Spleen (tissue), 11 donors: ENCODE data around the gene RASA3. TPM values are rescaled to one million over a fixed set of nuclear protein-coding genes. Genes with fewer than 3 reads are reported as not detected.

ENCODE experiments used
- DNase-seq: peaks from one replicate; pipeline ENCODE4 v3.0.0-alpha.2; 2020
- H3K27ac ChIP-seq, 8 donors: fragments of 200-600 bp; sonication (generic) in 7 of 8; 1 replicate in 4 of 8; 2 replicates in 4 of 8; pipeline versions ENCODE4 v1.5.0 to v1.8.0; 2016 to 2021; ENCODE audit warnings: inconsistent platforms in 4 of 8, mild to moderate bottlenecking in 4 of 8, moderate library complexity in 1 of 8
- H3K27me3 ChIP-seq, 7 donors: fragments of 200-600 bp; sonication (generic) in 6 of 7; replicated peaks in 1 of 7; 1 replicate in 4 of 7; 2 replicates in 3 of 7; pipeline versions ENCODE4 v1.5.0 to v1.8.0; 2016 to 2021; ENCODE audit warnings: inconsistent platforms in 3 of 7, mild to moderate bottlenecking in 1 of 7
- H3K36me3 ChIP-seq, 6 donors: fragments of 200-600 bp; sonication (generic) in 5 of 6; 1 replicate in 4 of 6; 2 replicates in 2 of 6; pipeline versions ENCODE4 v1.5.0 to v1.8.0; 2016 to 2021; ENCODE audit warnings: inconsistent platforms in 2 of 6
- H3K4me1 ChIP-seq, 6 donors: fragments of 200-600 bp; sonication (generic) in 5 of 6; 1 replicate in 3 of 6; 2 replicates in 3 of 6; pipeline versions ENCODE4 v1.5.0 to v1.8.0; 2016 to 2021; ENCODE audit warnings: inconsistent platforms in 3 of 6
- H3K4me3 ChIP-seq, 8 donors: fragments of 200-600 bp; sonication (generic) in 7 of 8; 1 replicate in 4 of 8; 2 replicates in 4 of 8; pipeline versions ENCODE4 v1.5.0 to v1.8.0; 2016 to 2021; ENCODE audit warnings: inconsistent platforms in 4 of 8, mild to moderate bottlenecking in 4 of 8, moderate library complexity in 2 of 8
- H3K9me3 ChIP-seq, 8 donors: fragments of 200-600 bp; sonication (generic) in 7 of 8; 1 replicate in 4 of 8; 2 replicates in 4 of 8; pipeline versions ENCODE4 v1.5.0 to v1.8.0; 2016 to 2021; ENCODE audit warnings: inconsistent platforms in 4 of 8
- POLR2A ChIP-seq, 3 donors: fragments of 450-650 bp; IDR thresholded peaks; one replicate each; pipeline ENCODE4 v1.5.1; 2017; ENCODE audit warnings: antibody characterized with exemption in 3 of 3, mild to moderate bottlenecking in 1 of 3
- POLR2AphosphoS5 ChIP-seq, 3 donors: sonication (generic); formaldehyde crosslinking; IDR thresholded peaks; one replicate each; pipeline ENCODE4 v1.5.1; 2017; ENCODE audit warnings: antibody characterized with exemption in 3 of 3
- WGBS, 5 donors: extraction: QIAGEN DNeasy Blood & Tissue Kit in 3 of 5; methylation state at CpG; one replicate each; pipeline versions ENCODE4 v1.1.5 to v1.1.7; 2013 to 2018; 5-methylcytosine and 5-hydroxymethylcytosine counted together
- intact Hi-C: fragments of 100-400 bp; cut with DNase I; formaldehyde crosslinking; loops from one replicate; pipeline ENCODE4 v1.15.0; 2023; ENCODE audit warnings: low total_unique reads
- polyA plus RNA-seq, 3 donors: library from polyadenylated mRNA; stranded (reverse); fragments of 200-250 nt; gene quantifications; one replicate each; pipeline ENCODE4 v1.2.1, GENCODE V29; 2013
- total RNA-seq, 7 donors: library from RNA; depleted of rRNA in 3 of 7; stranded (reverse); fragments of >200 nt in 3 of 7; fragmentation: NEBNext Ultra II Directional in 4 of 7; extraction: Animal tissue kit (Norgen Biotek cat#: 25700) in 4 of 7; gene quantifications; one replicate each; pipeline versions ENCODE4 v1.1.0 to v1.2.1, GENCODE V29; 2016 to 2021
- TF ChIP-seq, protein P1 (sequence below), 11 experiments: fragments of 200-600 bp in 7 of 11; fragments of 450-650 bp in 4 of 11; sonication (generic) in 4 of 11; IDR thresholded peaks in 8 of 11; conservative IDR thresholded peaks in 3 of 11; 1 replicate in 7 of 11; 2 replicates in 4 of 11; pipeline versions ENCODE4 v1.4.0 to v1.8.0; 2016 to 2021; ENCODE audit warnings: antibody characterized with exemption in 11 of 11, inconsistent platforms in 4 of 11, mild to moderate bottlenecking in 1 of 11
- donor health status: healthy with polysubstance abuse.
- donor health status: DM: no; HTN: no; CAD: no; lungs with moderate emphysema.
- donor health status: DM: no; HTN: no; CAD: no.
- donor health status: Bipolar disorder and iron deficiency.
- donor health status: healthy.
- donor health status: DM: no; HTN: no; CAD: no.
- donor health status: DM: yes; HTN: yes; CAD: no.

RASA3 gene
- total and polyA plus RNA-seq, 10 donors, result 11.7 to 52.8 (median 47.7) TPM

DNA sequence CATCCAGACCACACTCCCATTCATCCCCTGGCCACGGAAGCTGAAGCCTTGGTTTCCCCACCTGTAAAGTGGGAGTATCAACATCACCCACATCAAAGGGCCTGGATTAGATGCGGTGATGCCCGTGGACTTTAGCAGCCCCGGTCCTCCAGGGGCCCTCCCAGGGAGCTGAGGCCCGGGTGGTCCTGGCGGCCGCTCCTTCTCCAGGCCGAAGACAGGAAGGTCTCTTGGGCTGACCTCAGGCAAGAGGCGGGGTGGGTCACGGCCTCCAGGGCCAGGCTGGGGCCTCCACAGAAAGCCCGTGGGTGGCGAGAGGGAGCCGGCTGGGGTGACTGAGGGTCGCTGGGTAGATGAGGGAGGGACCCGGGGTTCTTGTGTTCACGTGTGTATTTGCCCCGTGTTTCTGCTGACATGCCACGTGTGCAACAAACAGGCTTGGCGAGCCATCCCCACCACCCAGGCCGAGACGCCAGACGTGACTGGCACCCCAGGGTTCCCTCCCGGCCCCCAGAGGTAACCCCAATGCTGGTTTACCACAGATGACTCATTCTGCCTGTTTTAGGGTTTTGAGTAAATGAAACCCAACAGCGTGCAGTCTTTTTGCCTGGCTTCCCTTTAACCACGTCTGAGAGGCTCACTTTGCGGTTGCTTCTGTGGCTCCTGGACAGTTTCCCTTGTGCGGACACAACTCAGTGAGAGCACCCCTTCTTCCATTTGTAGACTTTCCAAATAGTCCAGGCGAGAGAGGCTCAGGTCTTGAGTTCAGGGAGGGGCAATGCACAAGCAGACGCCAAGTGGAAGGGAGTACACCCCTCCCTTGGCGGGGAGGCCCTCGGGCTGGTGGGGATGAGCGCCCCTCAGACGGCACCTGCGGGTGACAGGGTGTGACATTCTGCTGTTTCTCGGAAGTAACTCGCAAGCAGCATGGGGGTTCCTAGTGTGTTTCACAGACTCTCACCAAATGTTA is 201.5 kb downstream of the RASA3 start:
- intact Hi-C loops, result no loop called here
- WGBS, 5 donors, result 74 to 92% (median 81%) methylated on average over 21 to 36 of the region's 36 CpGs
- Histone ChIP-seq H3K27ac (no peak overlapping the region), H3K27me3 (peaks cover 0 to 79% (median 0%) of the 10 kb centered on the region in 7 donors), H3K9me3 (no peaks in the 10 kb centered on the region), H3K4me3 (no peak overlapping the region), H3K36me3 (no peaks in the 10 kb centered on the region), H3K4me1 (peaks cover 0 to 35% (median 5%) of the 10 kb centered on the region in 6 donors)
- DNase-seq, result peak; percentile 64
- TF ChIP-seq, protein P1, sequence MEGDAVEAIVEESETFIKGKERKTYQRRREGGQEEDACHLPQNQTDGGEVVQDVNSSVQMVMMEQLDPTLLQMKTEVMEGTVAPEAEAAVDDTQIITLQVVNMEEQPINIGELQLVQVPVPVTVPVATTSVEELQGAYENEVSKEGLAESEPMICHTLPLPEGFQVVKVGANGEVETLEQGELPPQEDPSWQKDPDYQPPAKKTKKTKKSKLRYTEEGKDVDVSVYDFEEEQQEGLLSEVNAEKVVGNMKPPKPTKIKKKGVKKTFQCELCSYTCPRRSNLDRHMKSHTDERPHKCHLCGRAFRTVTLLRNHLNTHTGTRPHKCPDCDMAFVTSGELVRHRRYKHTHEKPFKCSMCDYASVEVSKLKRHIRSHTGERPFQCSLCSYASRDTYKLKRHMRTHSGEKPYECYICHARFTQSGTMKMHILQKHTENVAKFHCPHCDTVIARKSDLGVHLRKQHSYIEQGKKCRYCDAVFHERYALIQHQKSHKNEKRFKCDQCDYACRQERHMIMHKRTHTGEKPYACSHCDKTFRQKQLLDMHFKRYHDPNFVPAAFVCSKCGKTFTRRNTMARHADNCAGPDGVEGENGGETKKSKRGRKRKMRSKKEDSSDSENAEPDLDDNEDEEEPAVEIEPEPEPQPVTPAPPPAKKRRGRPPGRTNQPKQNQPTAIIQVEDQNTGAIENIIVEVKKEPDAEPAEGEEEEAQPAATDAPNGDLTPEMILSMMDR (IDR thresholded peaks at IDR 0.05 in 8 of 11, conservative IDR thresholded peaks at IDR 0.05 in 3 of 11), result no peak
- no peak for TF ChIP-seq POLR2A (IDR thresholded peaks at IDR 0.05)
- no peak for TF ChIP-seq POLR2AphosphoS5 (IDR thresholded peaks at IDR 0.05)

DNA sequence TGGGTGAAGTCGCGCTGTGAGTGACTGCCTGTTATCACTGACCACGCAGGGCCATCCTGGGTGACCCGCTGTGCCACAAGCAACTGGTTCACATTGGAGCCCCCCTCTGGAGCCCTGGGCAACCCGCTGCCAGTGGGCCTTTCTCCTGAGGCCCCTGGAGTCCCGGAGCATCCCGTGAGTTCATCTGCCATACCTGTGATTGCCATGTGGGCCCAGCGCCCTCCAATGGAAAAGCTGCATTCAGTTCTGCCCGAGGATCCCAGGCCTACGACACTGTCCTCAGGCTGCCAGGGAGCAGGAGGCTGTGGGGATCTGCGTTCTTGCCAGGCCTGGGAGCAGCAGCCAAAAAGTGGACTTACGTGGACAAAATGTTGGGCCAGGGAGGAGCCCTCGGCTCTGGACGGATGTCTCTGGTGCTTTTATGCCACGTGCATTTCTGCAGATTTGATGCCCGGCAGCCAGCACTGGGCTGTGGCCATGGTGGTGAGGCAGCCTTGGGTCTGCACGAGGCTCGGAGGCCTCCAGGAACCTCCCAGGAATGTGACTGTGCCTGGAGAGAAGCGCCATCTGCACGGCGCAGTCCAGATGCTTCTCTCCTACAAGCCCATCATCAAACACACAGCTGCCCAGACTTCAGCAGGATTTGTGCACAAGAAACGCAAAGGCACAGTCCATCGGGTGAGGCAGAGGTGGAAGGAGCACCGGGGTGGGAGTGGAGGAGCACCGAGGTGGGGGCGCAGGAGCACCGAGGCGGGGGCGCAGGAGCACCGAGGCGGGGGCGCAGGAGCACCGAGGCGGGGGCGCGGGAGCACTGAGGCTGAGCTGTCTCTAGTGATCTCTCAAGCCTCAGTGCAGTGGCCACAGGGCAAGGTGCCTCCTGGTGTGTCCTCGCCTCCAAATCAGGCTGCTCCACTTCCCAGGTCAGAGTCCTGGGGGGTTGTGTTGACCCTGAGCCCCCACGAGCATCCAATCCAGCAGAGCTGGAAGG is 202.5 kb downstream of the RASA3 start:
- Histone ChIP-seq H3K4me3 (no peak overlapping the region), H3K27me3 (peaks cover 0 to 84% (median 0%) of the 10 kb centered on the region in 7 donors), H3K27ac (peak overlapping the region in 1 of 8 donors; percentile 60), H3K36me3 (no peaks in the 10 kb centered on the region), H3K9me3 (no peaks in the 10 kb centered on the region), H3K4me1 (peaks cover 0 to 24% (median 5%) of the 10 kb centered on the region in 6 donors)
- peak; percentile 73 for DNase-seq
- intact Hi-C loops, result no loop called here
- TF ChIP-seq, protein P1 (IDR thresholded peaks at IDR 0.05 in 8 of 11, conservative IDR thresholded peaks at IDR 0.05 in 3 of 11), result no peak
- TF ChIP-seq POLR2A (IDR thresholded peaks at IDR 0.05) (no peak), POLR2AphosphoS5 (IDR thresholded peaks at IDR 0.05) (no peak)
- WGBS, 5 donors, result 88 to 93% (median 89%) methylated on average over 31 to 38 of the region's 38 CpGs

DNA sequence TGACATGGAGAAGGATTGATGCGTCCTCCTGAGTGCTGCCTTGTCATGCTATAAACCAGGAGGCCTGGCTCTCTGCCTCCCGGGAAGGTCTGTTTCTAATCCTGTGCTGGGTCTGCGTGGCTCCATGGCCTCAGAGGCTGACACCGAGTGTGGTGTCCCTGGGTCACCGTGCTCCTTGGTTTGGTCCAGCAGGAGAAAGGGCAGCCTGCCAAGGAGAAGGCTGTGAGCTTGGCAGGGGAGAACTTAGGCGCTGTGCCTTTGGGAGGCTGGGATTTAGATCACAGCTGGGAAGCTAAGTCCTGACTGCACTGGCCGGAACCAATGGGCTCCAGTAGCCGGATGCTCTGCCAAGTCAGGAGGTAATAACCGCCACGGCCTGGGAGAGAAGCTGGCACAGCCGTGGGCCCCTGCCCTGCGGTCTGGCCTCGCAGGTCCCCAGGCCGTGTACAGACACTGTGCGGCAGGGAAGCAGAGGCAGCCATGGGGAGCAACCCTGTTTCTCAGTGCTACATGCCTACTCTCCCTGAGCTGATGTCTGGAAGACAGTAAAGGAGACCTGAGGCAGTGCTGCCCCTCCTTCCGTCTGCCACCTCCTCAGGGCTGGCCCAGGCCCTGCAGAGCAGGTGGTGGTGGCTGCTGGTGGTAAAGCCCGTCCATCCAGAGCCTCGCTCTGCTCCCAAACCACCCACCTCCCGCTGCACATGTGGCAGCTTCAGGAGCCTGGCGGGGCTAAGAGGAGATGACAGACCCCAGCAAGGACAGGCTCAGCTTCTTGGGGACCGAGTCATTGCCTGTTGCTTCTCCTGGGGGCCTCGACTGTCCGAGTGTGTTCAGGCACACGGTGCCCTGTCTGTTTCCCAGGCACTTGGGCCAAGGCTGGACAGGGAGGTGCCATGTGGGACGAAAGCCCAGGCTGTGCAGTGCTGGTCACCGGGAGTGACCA is 203.5 kb downstream of the RASA3 start:
- Histone ChIP-seq H3K36me3 (no peaks in the 10 kb centered on the region), H3K4me1 (peaks cover 0 to 22% (median 5%) of the 10 kb centered on the region in 6 donors), H3K9me3 (no peaks in the 10 kb centered on the region), H3K4me3 (no peak overlapping the region), H3K27ac (peak overlapping the region in 5 of 8 donors; percentile 26 to 60 (median 37)), H3K27me3 (peaks cover 0 to 75% (median 0%) of the 10 kb centered on the region in 7 donors)
- DNase-seq, result peak; percentile 68
- intact Hi-C loops, result no loop called here
- no peak for TF ChIP-seq POLR2A (IDR thresholded peaks at IDR 0.05)
- peak in 2 of 3 donors; percentile 21 to 52 for TF ChIP-seq POLR2AphosphoS5 (IDR thresholded peaks at IDR 0.05)
- 74 to 85% (median 80%) methylated on average over 14 to 26 of the region's 26 CpGs for whole genome bisulfite sequencing, 5 donors

Other genes starting within 250 kb of the RASA3 start
- 1 to 10 TPM in 5 of 7 donors, under 1 TPM in 2; 0.83 to 4.2 (median 2.6) TPM for gene C13orf46, start 158.5 kb downstream of the RASA3 start, total RNA-seq
- gene C13orf46, start 158.5 kb downstream of the RASA3 start, polyA plus RNA-seq, result under 1 TPM; 0.09 to 0.70 (median 0.13) TPM
- gene CFAP97D2, start 46.6 kb upstream of the RASA3 start, total RNA-seq, result not detected
- under 1 TPM in 1 of 3 donors, not detected in 2; 0.05 TPM for gene CFAP97D2, start 46.6 kb upstream of the RASA3 start, polyA plus RNA-seq
- 10 to 100 TPM; 50.1 to 75.8 (median 68.1) TPM for gene CDC16, start 102.3 kb upstream of the RASA3 start, total RNA-seq
- 10 to 100 TPM; 51.8 to 74.1 (median 55.2) TPM for gene CDC16, start 102.3 kb upstream of the RASA3 start, polyA plus RNA-seq
- gene UPF3A, start 149.0 kb upstream of the RASA3 start, total RNA-seq, result 10 to 100 TPM; 33.0 to 59.7 (median 46.8) TPM
- gene UPF3A, start 149.0 kb upstream of the RASA3 start, polyA plus RNA-seq, result 10 to 100 TPM; 40.2 to 58.0 (median 54.5) TPM
- gene CHAMP1, start 181.9 kb upstream of the RASA3 start, total RNA-seq, result 10 to 100 TPM; 20.5 to 49.8 (median 23.2) TPM
- 1 to 10 TPM; 3.8 to 7.0 (median 5.7) TPM for gene CHAMP1, start 181.9 kb upstream of the RASA3 start, polyA plus RNA-seq